NCI-H526 (cell line): ENCODE results near the gene C9orf153.

Experiments
- DNase-seq, 2 experiments: peaks; one replicate each; lab custom pipeline; 2025; lab: John Stamatoyannopoulos, UW

The C9orf153 gene

GRCh38 chr9:86187121-86187520 lies 72.3 kb downstream of the C9orf153 start:
- no peak for DNase-seq

DNA sequence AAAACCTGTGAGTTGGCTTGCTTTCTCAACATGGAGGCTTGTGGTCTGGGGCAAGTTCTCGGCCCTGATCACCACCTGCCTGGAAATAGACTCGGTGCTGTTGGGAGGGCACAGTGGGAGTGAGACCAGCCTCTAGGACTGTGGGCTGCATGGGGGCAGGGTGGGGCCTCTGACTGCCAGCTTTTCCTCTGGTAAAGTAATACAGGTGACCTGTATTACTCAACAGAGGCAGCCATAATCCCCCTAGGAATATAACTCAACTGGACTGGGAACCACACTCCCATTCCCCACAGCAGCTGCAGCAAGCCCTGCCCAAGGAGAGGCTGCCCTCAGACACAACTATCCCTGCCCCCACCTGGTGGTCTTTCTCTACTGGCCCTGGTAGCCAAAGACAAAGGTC lies 72.8 kb downstream of the C9orf153 start:
- DNase-seq: no peak

DNA sequence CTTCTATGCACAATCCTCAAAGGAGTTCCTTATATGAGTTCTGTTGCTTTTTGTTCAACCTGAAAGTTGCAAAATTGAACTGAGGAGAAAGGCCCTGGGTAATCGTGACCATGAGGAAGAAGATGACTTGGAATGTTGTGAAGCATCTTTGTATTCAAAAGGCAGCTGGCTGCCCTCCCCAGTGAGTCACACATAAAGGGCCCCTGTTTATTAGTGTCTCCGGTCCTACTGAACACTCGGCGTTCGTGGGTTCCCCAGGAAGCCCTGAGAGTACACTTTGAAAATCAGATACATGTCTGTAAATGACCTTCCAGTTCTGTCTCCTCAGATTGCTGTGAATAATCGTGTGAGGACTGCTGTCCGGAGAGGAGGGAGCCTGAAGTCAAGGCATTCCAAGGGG lies 73.6 kb downstream of the C9orf153 start:
- DNase-seq: no peak

- no peak for DNase-seq
These were observed 75.3 kb downstream of the C9orf153 start for GRCh38 chr9:86184138-86184524.

GRCh38 chr9:86183229-86184137 lies 76.0 kb downstream of the C9orf153 start:
- DNase-seq: no peak

DNA sequence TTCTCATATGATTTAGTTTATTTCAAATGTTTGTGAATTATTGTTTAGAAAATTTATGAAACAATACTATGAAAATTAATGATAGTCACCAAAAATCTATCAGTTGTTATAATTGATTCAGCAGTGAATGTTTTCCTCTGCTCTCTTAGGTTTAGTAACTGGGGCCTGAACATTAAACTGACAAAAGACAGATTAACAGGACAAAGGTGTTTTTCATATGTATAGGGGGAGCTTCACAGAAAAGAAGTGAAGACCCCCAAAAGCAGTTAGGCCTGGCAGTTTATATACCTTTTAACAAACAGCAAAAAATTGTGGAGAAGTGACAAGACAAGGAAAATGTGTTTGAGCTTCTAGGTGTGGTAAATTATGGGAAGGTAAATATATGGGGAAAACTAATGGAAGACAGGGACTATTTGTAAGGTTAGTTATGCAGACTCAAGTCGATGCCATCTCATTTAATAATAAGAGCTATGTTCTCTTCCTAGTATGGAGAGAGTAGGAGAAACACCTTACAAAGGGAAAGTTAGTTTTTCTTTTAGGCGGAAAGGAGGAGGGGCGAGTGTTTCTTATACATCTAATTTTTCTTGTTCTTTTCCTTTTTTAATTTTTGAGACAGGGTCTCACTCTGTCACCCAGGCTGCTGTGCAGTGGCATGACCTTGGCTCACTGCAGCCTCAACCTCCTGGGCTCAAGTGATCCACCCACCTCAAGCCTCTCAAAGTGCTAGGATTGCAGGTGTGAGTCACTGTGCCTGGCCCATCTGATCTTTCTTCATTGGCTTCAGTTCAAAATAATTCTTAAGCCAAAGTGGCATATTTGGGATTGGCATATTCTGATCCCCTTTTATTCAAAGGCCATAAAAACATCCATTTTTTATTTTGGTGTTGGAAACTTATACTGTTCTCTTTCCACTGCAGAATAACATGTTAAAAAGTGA lies 77.8 kb downstream of the C9orf153 start:
- no peak for DNase-seq

GRCh38 chr9:86178503-86178902 lies 81.0 kb downstream of the C9orf153 start:
- DNase-seq: no peak

- DNase-seq: no peak
These were observed 81.5 kb downstream of the C9orf153 start for GRCh38 chr9:86177995-86178394.

GRCh38 chr9:86176468-86176867 lies 83.0 kb downstream of the C9orf153 start:
- DNase-seq: no peak

DNA sequence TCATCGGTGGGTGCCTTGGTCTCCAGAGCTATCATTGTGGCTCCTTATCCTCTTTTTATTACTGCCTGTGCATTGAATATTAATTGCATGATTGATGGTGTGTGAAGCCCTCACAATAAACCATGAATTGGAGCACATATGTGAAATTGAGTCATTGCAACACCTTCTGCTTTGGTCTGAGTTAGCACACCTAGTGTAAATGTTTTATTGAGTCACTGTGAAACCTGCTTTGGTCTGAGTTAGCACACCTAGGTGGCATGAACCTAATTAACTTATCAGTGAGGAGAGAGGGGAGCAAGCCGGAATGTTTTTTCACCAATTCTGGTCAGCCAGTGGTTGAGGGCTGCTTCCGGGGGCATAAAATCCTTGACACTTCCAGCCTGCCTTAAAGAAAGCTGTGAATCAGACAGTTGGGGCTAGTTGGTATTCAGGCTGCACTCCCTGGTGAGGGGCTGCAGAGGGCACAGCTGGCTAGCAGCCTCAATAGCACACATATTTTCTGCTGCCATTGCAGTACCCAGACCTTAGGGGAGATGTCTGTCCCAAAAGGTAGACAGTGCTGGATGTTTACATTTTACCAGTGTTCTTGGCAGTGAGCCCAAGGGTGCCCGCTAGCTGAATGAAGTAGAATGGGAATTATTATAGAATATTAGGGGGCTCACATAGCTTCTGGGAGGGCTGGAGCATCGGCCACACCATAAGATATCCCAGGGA lies 83.6 kb downstream of the C9orf153 start:
- no peak for DNase-seq

DNA sequence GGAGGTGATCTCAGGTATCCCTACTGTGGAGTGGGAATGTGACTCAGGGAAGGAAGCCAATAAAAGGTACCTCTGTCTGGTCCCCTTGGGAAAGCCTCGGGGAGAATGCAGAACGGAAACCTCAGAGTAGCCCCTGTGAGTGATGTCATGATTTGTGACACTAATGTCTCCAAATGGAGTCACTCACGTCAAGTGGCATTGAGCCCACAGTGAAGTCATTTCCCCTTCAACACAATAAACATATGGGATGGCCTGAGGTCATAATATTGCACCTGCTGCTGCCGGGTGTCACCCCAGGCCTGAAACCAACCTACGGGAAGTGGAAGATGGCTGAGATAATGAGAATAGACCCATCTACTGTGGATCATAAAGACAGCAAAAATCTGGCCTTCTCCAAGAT lies 84.2 kb downstream of the C9orf153 start:
- DNase-seq: no peak
